Tibial nerve (tissue), 3 donors: ENCODE measurements around the gene ANXA2R.

Source experiments
- CTCF ChIP-seq, 5 experiments: fragments of 200-600 bp in 3 of 5; fragments of 450-650 bp in 2 of 5; sonication (generic) in 3 of 5; IDR thresholded peaks; one replicate each; pipeline ENCODE4 v1.5.1; 2016 to 2019; ENCODE audit warnings: antibody characterized with exemption in 5 of 5, mild to moderate bottlenecking in 3 of 5, moderate library complexity in 2 of 5
- POLR2A ChIP-seq, 2 donors: fragments of 450-650 bp; IDR thresholded peaks; one replicate each; pipeline ENCODE4 v1.6.1; 2017; ENCODE audit warnings: antibody characterized with exemption in 2 of 2, mild to moderate bottlenecking in 2 of 2, moderate library complexity in 2 of 2

GRCh38 chr5:43065387-43065947 is 25.3 kb upstream of the ANXA2R start:
- TF ChIP-seq POLR2A (IDR thresholded peaks at IDR 0.05) (no peak), CTCF (IDR thresholded peaks at IDR 0.05) (no peak)
